Measurements from ENCODE around the gene GCNT2.

DNA sequence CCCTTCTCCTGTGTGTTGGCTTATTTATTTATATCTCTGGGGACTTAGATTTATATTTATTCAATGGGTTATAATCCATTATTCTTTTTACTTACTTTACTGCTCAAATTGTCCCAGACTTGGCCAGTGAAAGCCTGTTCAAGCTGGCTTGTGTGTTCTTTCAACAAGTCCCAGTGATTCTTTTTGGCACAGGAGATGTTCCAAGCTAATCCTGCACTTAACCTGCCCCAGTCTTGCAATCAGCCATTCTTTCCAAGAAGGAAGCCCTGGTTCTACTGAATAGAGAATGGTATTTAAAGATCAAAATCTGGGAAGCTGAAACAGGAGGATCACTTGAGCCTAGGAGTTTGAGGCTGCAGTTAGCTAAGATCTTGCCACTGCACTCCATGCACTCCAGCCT is 26.7 kb downstream of the GCNT2 start:
- TF ChIP-seq, protein P1, sequence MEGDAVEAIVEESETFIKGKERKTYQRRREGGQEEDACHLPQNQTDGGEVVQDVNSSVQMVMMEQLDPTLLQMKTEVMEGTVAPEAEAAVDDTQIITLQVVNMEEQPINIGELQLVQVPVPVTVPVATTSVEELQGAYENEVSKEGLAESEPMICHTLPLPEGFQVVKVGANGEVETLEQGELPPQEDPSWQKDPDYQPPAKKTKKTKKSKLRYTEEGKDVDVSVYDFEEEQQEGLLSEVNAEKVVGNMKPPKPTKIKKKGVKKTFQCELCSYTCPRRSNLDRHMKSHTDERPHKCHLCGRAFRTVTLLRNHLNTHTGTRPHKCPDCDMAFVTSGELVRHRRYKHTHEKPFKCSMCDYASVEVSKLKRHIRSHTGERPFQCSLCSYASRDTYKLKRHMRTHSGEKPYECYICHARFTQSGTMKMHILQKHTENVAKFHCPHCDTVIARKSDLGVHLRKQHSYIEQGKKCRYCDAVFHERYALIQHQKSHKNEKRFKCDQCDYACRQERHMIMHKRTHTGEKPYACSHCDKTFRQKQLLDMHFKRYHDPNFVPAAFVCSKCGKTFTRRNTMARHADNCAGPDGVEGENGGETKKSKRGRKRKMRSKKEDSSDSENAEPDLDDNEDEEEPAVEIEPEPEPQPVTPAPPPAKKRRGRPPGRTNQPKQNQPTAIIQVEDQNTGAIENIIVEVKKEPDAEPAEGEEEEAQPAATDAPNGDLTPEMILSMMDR (IDR thresholded peaks at IDR 0.05; ENCODE audit: borderline replicate concordance, extremely low read depth, low read length, poor library complexity, severe bottlenecking): no peak
- TF ChIP-seq EZH2 (IDR thresholded peaks at IDR 0.05; ENCODE audit: borderline replicate concordance, low read depth, low read length, severe bottlenecking): no peak

Measured in DND-41 (cell line).